Cardiac septum (tissue), 1 donor: ENCODE data around the gene NUF2. TPM values are rescaled to one million over a fixed set of nuclear protein-coding genes. Genes with fewer than 3 reads are reported as not detected.
A peak's percentile ranks its signal among the peaks of the same experiment; 100 is the strongest.
"Not testable (repeated sequence)": the region's sequence is repeated elsewhere in the genome, so short reads cannot be mapped to it uniquely, and the experiment has no call there.

Experiments used
- DNase-seq: peaks from one replicate; pipeline ENCODE4 v3.0.0-alpha.2; 2020; ENCODE audit warnings: low spot score
- intact Hi-C: fragments of 100-400 bp; cut with DNase I; formaldehyde crosslinking; loops from one replicate; pipeline ENCODE4 v1.14.0; 2022
- long read RNA-seq: library from polyadenylated mRNA; unstranded; transcript quantifications from one replicate; pipeline ENCODE4 v2.0.0, GENCODE V29; 2021
- total RNA-seq: library from RNA; stranded (reverse); fragmentation: NEBNext Ultra II Directional; extraction: Animal tissue kit (Norgen Biotek cat#: 25700); gene quantifications from one replicate; pipeline ENCODE4 v1.2.1, GENCODE V29; 2021
- donor health status: DM: no; HTN: no; CAD: no.

Gene NUF2
- 0.24 TPM for total RNA-seq
- long read RNA-seq, partial matches to known transcripts: 0 of 2 reads
- long read RNA-seq, other reads (novel, unspliced or antisense): 1 of 2 reads

DNA sequence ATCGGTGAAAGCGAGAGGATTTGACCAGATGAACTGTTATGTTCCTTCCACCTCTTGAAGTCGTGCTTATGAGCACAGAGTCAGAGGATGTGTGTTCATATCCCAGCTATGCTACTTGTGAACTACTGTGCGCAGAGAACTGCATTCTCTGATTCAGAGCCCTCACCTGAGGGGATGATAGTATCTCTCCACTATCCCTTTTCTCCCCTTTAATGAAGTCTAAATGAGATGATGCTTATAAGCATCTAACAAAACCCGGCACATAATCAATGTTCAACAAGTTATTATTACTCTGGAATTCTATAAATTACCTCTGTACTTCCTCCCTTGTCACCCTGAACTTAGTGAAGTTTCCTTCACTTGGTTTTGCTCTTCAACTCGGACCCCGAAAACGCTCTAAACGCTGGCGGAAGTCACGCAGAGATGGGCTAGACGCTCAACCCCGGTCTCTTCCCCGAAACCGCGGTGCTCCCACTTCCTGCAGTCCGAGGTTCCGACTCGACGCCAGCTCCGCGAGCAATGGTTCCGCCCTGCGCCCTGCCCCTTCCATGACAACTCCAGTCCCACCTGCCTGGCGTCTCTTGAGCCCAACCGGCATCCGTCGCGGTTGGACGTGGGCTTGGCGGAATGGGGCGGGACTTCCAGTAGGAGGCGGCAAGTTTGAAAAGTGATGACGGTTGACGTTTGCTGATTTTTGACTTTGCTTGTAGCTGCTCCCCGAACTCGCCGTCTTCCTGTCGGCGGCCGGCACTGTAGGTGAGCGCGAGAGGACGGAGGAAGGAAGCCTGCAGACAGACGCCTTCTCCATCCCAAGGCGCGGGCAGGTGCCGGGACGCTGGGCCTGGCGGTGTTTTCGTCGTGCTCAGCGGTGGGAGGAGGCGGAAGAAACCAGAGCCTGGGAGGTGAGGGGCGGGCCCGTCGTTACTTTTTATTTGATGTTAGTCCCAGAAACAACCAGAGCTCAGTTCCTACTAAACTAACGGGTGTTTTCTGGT is at the start of gene NUF2:
TSS of gene NUF2 (plus strand) at position 644 of the 995 bp plus-strand sequence. CDS start 4,098 bp downstream, outside the sequence.
- peak; percentile 97 for DNase-seq
- intact Hi-C loops: no loop called here

DNA sequence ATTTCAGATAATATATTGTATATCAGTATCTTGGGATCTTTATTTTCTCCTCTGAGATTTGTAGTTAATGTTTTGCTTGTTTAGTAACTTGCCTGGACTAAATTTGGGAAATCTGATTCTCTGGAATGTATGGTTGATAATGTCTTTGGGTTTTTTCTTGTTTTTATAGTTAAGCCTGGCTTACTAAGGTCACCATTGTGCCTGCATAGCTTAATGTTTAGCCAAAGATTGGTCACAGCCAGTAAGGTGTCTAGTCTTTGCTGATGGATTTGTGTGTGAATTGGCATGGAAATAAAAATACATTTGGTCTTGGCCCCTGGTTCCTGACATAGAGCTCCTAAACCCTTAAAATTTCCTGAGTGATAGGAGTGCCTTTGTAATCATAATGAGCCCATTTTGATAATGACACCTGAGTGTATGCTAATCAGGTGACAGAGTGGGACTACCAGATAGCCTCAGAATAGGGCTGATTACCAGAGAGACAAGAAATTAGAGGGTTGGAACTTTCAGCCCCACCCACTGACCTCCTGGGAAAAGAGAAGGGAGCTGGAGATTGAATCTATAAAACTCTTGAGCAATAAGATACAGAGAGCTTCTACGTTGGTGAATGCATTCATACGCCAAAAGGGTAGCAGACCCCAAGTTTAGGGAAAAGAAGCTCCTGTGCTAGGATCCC is 47.9 kb upstream of the NUF2 start:
- DNase-seq: no peak
- intact Hi-C loops: no loop called here

- no peak for DNase-seq
- intact Hi-C loops: no loop called here
These were observed 46.5 kb upstream of the NUF2 start for GRCh38 chr1:163275222-163275621.

GRCh38 chr1:163278602-163279001 is 43.2 kb upstream of the NUF2 start:
- intact Hi-C loops: no loop called here
- no peak for DNase-seq

DNA sequence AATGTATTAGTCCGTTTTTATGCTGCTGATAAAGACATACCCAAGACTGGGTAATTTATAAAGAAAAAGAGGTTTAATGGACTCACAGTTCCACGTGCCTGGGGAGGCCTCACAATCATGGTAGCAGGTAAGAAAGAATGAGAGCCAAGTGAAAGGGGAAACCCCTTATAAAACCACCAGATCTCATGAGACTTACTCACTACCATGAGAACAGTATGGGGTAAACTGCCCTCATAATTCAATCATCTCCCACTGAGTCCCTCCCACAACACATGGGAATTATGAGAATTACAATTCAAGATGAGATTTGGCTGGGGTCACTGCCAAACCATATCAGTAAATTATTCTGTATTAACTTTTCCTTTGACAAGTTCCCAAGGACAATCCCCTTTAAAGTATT is 36.9 kb upstream of the NUF2 start:
- intact Hi-C loops: not testable (repeated sequence)

GRCh38 chr1:163290025-163290640 is 31.6 kb upstream of the NUF2 start:
- intact Hi-C loops: no loop called here
- no peak for DNase-seq

More for the DNA sequence above, 36.9 kb upstream of the NUF2 start:
- DNase-seq: not testable (repeated sequence)

- intact Hi-C loops: no loop called here
- no peak for DNase-seq
These were observed 30.3 kb upstream of the NUF2 start for GRCh38 chr1:163291461-163291860.

- intact Hi-C loops: not testable (repeated sequence)
These were observed 29.6 kb upstream of the NUF2 start for GRCh38 chr1:163292153-163292552.

DNA sequence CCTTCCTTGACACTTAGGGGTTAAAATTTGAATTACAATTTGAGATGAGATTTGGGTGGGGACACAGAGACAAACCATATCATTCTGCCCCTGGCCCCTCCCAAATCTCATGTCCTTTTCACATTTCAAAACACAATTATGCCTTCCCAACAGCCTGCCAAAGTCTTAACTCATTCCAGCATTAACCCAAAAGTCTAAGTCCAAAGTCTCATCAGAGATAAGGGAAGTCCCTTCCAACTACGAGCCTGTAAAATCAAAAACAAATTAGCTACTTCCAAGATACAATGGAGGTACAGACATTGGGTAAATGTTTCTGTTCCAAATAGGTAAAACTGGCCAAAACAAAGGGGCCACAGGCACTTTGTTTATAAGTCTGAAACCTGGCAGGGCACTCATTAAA is 28.3 kb upstream of the NUF2 start:
- intact Hi-C loops, DNase-seq: not testable (repeated sequence)

More at GRCh38 chr1:163292153-163292552, 29.6 kb upstream of the NUF2 start:
- not testable (repeated sequence) for DNase-seq

DNA sequence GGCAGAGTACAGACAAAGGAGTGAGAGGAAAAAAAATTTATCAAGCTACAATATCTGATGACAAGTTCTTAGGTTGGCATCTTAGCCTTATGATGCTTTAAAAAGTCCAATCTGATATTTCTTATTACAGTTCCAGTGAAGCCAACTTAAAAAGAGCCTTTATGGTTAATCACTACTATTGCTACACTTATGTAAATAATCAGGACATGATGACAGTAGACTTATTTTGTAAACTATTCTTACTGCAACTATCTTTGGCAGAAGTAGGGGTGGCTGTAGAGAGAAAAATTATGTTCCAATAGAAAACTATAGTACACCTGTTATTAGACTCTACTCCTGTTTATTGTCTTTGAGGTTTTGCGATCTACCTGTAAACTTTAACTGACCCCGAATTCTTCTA is 25.8 kb upstream of the NUF2 start:
- intact Hi-C loops: no loop called here
- no peak for DNase-seq

GRCh38 chr1:163296504-163297263 is 25.1 kb upstream of the NUF2 start:
- no peak for DNase-seq
- intact Hi-C loops: no loop called here

GRCh38 chr1:163298365-163298764 is 23.4 kb upstream of the NUF2 start:
- intact Hi-C loops: no loop called here
- no peak for DNase-seq

GRCh38 chr1:163300568-163300967 is 21.2 kb upstream of the NUF2 start:
- intact Hi-C loops: no loop called here
- no peak for DNase-seq

DNA sequence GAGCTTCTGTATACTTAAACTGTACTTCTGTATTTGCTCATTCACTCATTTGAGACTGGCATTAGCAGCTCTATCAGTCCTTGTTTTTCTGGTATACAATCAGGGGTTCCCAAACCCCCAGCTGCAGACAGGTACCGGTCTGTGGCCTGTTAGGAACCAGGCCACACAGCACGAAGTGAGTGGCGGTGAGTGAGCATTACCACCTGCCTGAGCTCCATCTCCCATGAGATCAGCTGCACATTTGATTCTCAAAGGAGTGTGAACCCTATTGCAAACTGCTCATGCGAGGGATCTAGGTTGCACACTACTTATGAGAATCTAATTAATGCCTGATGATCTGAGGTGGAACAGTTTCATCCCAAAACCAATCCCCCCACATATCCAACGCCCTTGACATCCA is 18.2 kb upstream of the NUF2 start:
- no peak for DNase-seq
- intact Hi-C loops: no loop called here

- intact Hi-C loops: no loop called here
- DNase-seq: no peak
These were observed 16.3 kb upstream of the NUF2 start for GRCh38 chr1:163305441-163305840.

GRCh38 chr1:163307479-163308171 is 14.1 kb upstream of the NUF2 start:
- DNase-seq: no peak
- intact Hi-C loops: no loop called here

DNA sequence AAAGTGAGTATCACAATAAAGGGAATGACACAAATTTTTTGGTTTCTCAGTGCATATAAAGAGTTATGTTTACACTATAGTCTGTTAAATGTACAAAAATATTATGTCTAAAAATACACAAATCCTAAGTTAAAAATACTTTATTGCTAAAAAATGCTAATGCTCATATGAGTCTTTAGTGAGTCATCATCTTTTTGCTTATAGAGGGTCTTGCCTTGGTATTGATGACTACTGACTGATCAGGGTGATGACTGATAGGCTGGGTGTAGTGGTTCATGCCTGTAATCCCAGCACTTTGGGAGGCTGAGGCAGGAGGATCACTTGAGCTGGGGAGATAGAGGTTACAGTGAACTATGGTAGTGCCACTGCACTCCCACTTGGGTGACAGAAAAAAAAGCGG is 12.9 kb upstream of the NUF2 start:
- intact Hi-C loops: no loop called here

GRCh38 chr1:163315773-163316374 is 5.9 kb upstream of the NUF2 start:
- DNase-seq: no peak
- intact Hi-C loops: loop anchor here (2.0 to 10.0 kb wide), 5 partner anchors 111 to 467 kb away; partner anchors contain the start of gene RGS5

More for the DNA sequence above, 12.9 kb upstream of the NUF2 start:
- no peak for DNase-seq
